DND-41 (cell line): ENCODE data around the gene IGSF11.

Experiments used
- EZH2 ChIP-seq: IDR thresholded peaks from 3 replicates; pipeline ENCODE4 v1.6.1; 2012; ENCODE audit warnings: borderline replicate concordance, low read depth, mild to moderate bottlenecking, moderate library complexity, low read length, inconsistent platforms; ENCODE audit not compliant: severe bottlenecking
- TF ChIP-seq, protein P1 (sequence below): IDR thresholded peaks from 2 replicates; pipeline ENCODE4 v1.5.1; 2012; ENCODE audit warnings: borderline replicate concordance, low read length, moderate library complexity, mild to moderate bottlenecking; ENCODE audit not compliant: poor library complexity, severe bottlenecking; ENCODE audit errors: extremely low read depth

DNA sequence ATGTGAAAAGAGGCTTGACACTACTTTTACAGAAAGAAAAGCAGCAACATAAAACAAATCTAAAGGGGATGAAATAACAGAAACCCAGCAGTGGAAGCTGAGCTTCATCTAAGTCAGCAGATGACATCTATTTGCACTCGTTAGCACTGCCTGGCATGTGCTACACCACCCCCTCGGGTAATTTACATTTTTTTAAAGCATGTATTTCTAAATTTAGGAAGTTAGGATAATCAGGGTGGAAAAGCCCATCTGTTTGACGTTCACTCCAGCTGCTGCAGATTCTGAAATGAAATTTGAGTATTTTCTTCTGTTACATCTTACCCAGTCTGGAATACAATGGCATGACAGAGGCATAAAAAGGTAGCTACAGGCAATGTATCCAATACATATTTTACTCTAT is 20.7 kb downstream of the IGSF11 start:
- no peak for TF ChIP-seq EZH2
- TF ChIP-seq, protein P1, sequence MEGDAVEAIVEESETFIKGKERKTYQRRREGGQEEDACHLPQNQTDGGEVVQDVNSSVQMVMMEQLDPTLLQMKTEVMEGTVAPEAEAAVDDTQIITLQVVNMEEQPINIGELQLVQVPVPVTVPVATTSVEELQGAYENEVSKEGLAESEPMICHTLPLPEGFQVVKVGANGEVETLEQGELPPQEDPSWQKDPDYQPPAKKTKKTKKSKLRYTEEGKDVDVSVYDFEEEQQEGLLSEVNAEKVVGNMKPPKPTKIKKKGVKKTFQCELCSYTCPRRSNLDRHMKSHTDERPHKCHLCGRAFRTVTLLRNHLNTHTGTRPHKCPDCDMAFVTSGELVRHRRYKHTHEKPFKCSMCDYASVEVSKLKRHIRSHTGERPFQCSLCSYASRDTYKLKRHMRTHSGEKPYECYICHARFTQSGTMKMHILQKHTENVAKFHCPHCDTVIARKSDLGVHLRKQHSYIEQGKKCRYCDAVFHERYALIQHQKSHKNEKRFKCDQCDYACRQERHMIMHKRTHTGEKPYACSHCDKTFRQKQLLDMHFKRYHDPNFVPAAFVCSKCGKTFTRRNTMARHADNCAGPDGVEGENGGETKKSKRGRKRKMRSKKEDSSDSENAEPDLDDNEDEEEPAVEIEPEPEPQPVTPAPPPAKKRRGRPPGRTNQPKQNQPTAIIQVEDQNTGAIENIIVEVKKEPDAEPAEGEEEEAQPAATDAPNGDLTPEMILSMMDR: no peak
